ENCODE results near the gene SEC16A.

DNA sequence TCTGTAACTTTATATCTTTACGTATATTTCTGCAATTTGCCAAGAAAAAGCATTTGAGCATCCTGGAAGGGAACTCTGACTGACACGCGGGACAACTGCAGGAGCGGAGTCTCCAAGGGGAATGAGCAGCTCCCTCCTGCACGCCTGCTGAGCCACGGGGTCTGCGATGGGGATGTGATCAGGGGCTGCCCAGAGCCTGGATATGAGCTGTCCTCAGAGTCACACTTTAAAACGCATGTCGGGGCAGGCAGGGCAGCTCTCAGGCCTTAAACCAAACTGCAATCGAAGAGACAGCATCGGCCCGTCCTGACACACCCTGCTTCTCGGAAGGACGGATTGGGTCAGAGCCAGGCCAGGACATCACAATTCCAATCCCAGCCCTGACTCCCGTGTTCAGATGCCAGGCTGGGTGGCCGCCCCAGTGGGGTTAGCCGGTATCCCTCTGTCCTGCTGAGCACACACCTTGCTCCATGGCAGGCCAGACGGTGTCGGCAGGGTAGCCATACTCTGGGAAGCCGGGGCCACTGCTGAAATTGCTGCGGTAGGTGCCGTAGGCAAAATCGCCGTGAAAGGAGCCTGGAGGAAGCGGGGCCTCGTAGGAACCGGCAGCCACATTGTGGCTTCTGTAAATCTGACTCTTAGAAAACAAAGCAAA lies 17.2 kb downstream of the SEC16A start:
- TF ChIP-seq CTCF (IDR thresholded peaks at IDR 0.05) (no peak), POLR2A (IDR thresholded peaks at IDR 0.05) (no peak)
